Colonic mucosa (tissue), 4 donors: ENCODE measurements around the gene STK32A. TPM values are rescaled to one million over a fixed set of nuclear protein-coding genes. Genes with fewer than 3 reads are reported as not detected.

ENCODE experiments used
- DNase-seq: peaks from one replicate; pipeline ENCODE4 v3.0.0-alpha.2; 2020
- H3K27ac ChIP-seq: fragments of 200-600 bp; one replicate; pipeline ENCODE4 v1.8.0; 2021
- H3K27me3 ChIP-seq: fragments of 200-600 bp; one replicate; pipeline ENCODE4 v1.8.0; 2021
- H3K36me3 ChIP-seq: fragments of 200-600 bp; one replicate; pipeline ENCODE4 v1.8.0; 2021
- H3K4me1 ChIP-seq: fragments of 200-600 bp; one replicate; pipeline ENCODE4 v1.8.0; 2021; ENCODE audit warnings: mild to moderate bottlenecking
- H3K4me3 ChIP-seq: fragments of 200-600 bp; one replicate; pipeline ENCODE4 v1.8.0; 2021
- H3K9ac ChIP-seq, 2 donors: one replicate each; pipeline ENCODE4 v1.7.0; 2013; ENCODE audit warnings: control low read depth in 2 of 2, low read depth in 2 of 2, low read length in 2 of 2
- H3K9me3 ChIP-seq: fragments of 200-600 bp; one replicate; pipeline ENCODE4 v1.8.0; 2021
- CTCF ChIP-seq: fragments of 200-600 bp; IDR thresholded peaks from one replicate; pipeline ENCODE4 v1.8.0; 2022; ENCODE audit warnings: antibody characterized with exemption, mild to moderate bottlenecking
- intact Hi-C: fragments of 100-400 bp; cut with DNase I; formaldehyde crosslinking; loops from one replicate; pipeline ENCODE4 v1.14.1; 2022
- total RNA-seq, 2 donors: library from RNA; stranded (reverse); fragmentation: NEBNext Ultra II Directional in 1 of 2; extraction: Animal tissue kit (Norgen Biotek cat#: 25700) in 1 of 2; gene quantifications; one replicate each; pipeline ENCODE4 v1.2.1, GENCODE V29; 2021
- donor health status: healthy.
- donor health status: DM: no; HTN: no; CAD: no.
- donor health status: DM: no; HTN: no; CAD: no.

STK32A gene
- total RNA-seq, 2 donors from 2014 or later, result 0.10 to 0.77 TPM

- Histone ChIP-seq H3K27me3 (no peaks in the 10 kb centered on the region), H3K4me3 (no peak overlapping the region), H3K27ac (no peak overlapping the region), H3K4me1 (no peaks in the 10 kb centered on the region), H3K9me3 (no peaks in the 10 kb centered on the region), H3K9ac (no peak overlapping the region), H3K36me3 (no peaks in the 10 kb centered on the region)
- intact Hi-C loops, result no loop called here
- TF ChIP-seq CTCF, result no peak
- DNase-seq, result no peak
Measured at GRCh38 chr5:147426640-147427327, 192.0 kb downstream of the STK32A start.

GRCh38 chr5:147427521-147428401 lies 192.9 kb downstream of the STK32A start:
- no peak overlapping the region for H3K27ac ChIP-seq
- no peaks in the 10 kb centered on the region for H3K27me3 ChIP-seq
- intact Hi-C loops, result no loop called here
- no peaks in the 10 kb centered on the region for H3K4me1 ChIP-seq
- no peaks in the 10 kb centered on the region for H3K9me3 ChIP-seq
- no peak overlapping the region for H3K9ac ChIP-seq
- no peak for TF ChIP-seq CTCF
- DNase-seq, result no peak
- no peaks in the 10 kb centered on the region for H3K36me3 ChIP-seq
- no peak overlapping the region for H3K4me3 ChIP-seq

- no peak overlapping the region for H3K27ac ChIP-seq
- no peak for DNase-seq
- no peaks in the 10 kb centered on the region for H3K36me3 ChIP-seq
- no peak overlapping the region for H3K4me3 ChIP-seq
- intact Hi-C loops, result no loop called here
- H3K9me3 ChIP-seq, result no peaks in the 10 kb centered on the region
- H3K27me3 ChIP-seq, result no peaks in the 10 kb centered on the region
- peaks cover 4% of the 10 kb centered on the region for H3K4me1 ChIP-seq
- no peak for TF ChIP-seq CTCF
- H3K9ac ChIP-seq, result no peak overlapping the region
Measured at GRCh38 chr5:147430628-147431027, 195.8 kb downstream of the STK32A start.

GRCh38 chr5:147431586-147431985 lies 196.8 kb downstream of the STK32A start:
- DNase-seq, result no peak
- peaks cover 4% of the 10 kb centered on the region for H3K4me1 ChIP-seq
- no peaks in the 10 kb centered on the region for H3K27me3 ChIP-seq
- no peak overlapping the region for H3K27ac ChIP-seq
- no peak overlapping the region for H3K9ac ChIP-seq
- H3K4me3 ChIP-seq, result no peak overlapping the region
- TF ChIP-seq CTCF, result no peak
- intact Hi-C loops, result no loop called here
- H3K36me3 ChIP-seq, result no peaks in the 10 kb centered on the region
- no peaks in the 10 kb centered on the region for H3K9me3 ChIP-seq

- H3K4me3 ChIP-seq, result no peak overlapping the region
- no peak overlapping the region for H3K9ac ChIP-seq
- TF ChIP-seq CTCF, result no peak
- no peak overlapping the region for H3K27ac ChIP-seq
- intact Hi-C loops, result no loop called here
- no peaks in the 10 kb centered on the region for H3K36me3 ChIP-seq
- H3K4me1 ChIP-seq, result peaks cover 4% of the 10 kb centered on the region
- no peaks in the 10 kb centered on the region for H3K27me3 ChIP-seq
- DNase-seq, result no peak
- H3K9me3 ChIP-seq, result no peaks in the 10 kb centered on the region
Measured at GRCh38 chr5:147432323-147432722, 197.5 kb downstream of the STK32A start.
